ENCODE measurements around the gene ALPK3. TPM values are rescaled to one million over a fixed set of nuclear protein-coding genes. Genes with fewer than 3 reads are reported as not detected.

Gene ALPK3
- total RNA-seq, 1 experiment from 2014 or later = 17.7 TPM

GRCh38 chr15:84894736-84895425, 77.7 kb downstream of the ALPK3 start:
- Histone ChIP-seq H2BK12ac (ENCODE audit: insufficient read length, low read depth, low read length) (no peak overlapping the region), H4K20me1 (ENCODE audit: control insufficient read depth, insufficient read depth, insufficient read length) (no peaks in the 10 kb centered on the region), H3K18ac (ENCODE audit: insufficient read length, low read depth, low read length) (no peak overlapping the region), H3K9me3 (ENCODE audit: control insufficient read depth, low read depth, low read length) (no peaks in the 10 kb centered on the region), H3K79me2 (ENCODE audit: insufficient read depth, low read length) (no peaks in the 10 kb centered on the region), H3K9ac (ENCODE audit: extremely low read depth, insufficient read length, low read length) (no peak overlapping the region), H2BK20ac (ENCODE audit: low read depth, low read length, poor library complexity, severe bottlenecking) (no peak overlapping the region), H3T11ph (ENCODE audit: low read length) (no peak overlapping the region), H2BK15ac (ENCODE audit: low read depth, low read length) (no peak overlapping the region), H2BK120ac (ENCODE audit: low read depth, low read length, poor library complexity, severe bottlenecking) (no peak overlapping the region), H3K79me1 (ENCODE audit: insufficient read depth, low read depth, low read length, poor library complexity, severe bottlenecking) (no peaks in the 10 kb centered on the region), H3K14ac (ENCODE audit: insufficient read depth, low read length) (peak overlapping the region; percentile 46; the same call in 1 of the 2 replicates), H2AFZ (ENCODE audit: low read length) (no peak overlapping the region), H3K27ac (ENCODE audit: insufficient read length, low read depth, low read length) (no peak overlapping the region), H2AK5ac (ENCODE audit: insufficient read length, low read length) (no peak overlapping the region), H3K23ac (ENCODE audit: insufficient read length, low read depth, low read length) (no peak overlapping the region), H4K8ac (replicated peaks; ENCODE audit: insufficient read length, low read depth, low read length) (no peak overlapping the region), H2BK5ac (ENCODE audit: insufficient read length, low read length) (no peak overlapping the region), H3K27me3 (ENCODE audit: insufficient read depth, low read length) (no peaks in the 10 kb centered on the region), H3K4me1 (ENCODE audit: insufficient read depth, low read length) (no peaks in the 10 kb centered on the region), H4K91ac (ENCODE audit: insufficient read length, low read depth, low read length) (no peak overlapping the region), H3K56ac (ENCODE audit: insufficient read length, low read depth, low read length) (no peak overlapping the region), H4K5ac (ENCODE audit: insufficient read length, low read depth, low read length) (no peak overlapping the region), H3K4me2 (ENCODE audit: insufficient read depth, insufficient read length, low read length) (no peak overlapping the region), H3K23me2 (ENCODE audit: insufficient read length, low read depth, low read length, poor library complexity, severe bottlenecking) (no peaks in the 10 kb centered on the region), H3K4ac (ENCODE audit: low read depth, low read length) (no peak overlapping the region)
- Mint-ChIP-seq H3K36me3 (ENCODE audit: insufficient read depth in 1 of 3, low read depth in 3 of 3) (no peaks in the 10 kb centered on the region), H3K27ac (peak overlapping the region in 1 of 3 experiments; percentile 77; a peak in 1 of 7 replicates), H3K4me1 (peaks cover 0 to 5% of the 10 kb centered on the region in 2 experiments; a peak in 2 of 4 replicates), H3K4me3 (no peak overlapping the region), H3K27me3 (ENCODE audit: low read depth) (peaks cover 14% of the 10 kb centered on the region), H3K9me3 (no peaks in the 10 kb centered on the region)
- TF ChIP-seq CTCF (conservative IDR thresholded peaks at IDR 0.05) = no peak
- WGBS (ENCODE audit: extremely low coverage, insufficient read length, low lambda C conversion rate) = no CpG with 5 or more reads among the region's 12 CpGs
- DNase-seq = no peak

Measured in H9 (cell line).